HepG2 (cell line): ENCODE measurements around the gene RPLP1. TPM values are rescaled to one million over a fixed set of nuclear protein-coding genes. Genes with fewer than 3 reads are reported as not detected.

Experiments
- HCFC1 ChIP-seq: fragments of 150-350 bp; IDR thresholded peaks from 2 replicates; pipeline ENCODE4 v1.6.1; 2014; ENCODE audit warnings: low read depth, low read length
- KMT2A ChIP-seq: sonication (generic); formaldehyde crosslinking; IDR thresholded peaks from 2 replicates; pipeline ENCODE4 v1.4.0; 2020; ENCODE audit warnings: missing genetic modification reagents
- MEIS1 ChIP-seq: sonication (generic); formaldehyde crosslinking; IDR thresholded peaks from 2 replicates; pipeline ENCODE4 v1.9.0; 2021; ENCODE audit warnings: mild to moderate bottlenecking, missing genetic modification reagents, moderate library complexity, borderline replicate concordance
- NCOA5 ChIP-seq: sonication (generic); formaldehyde crosslinking; IDR thresholded peaks from 2 replicates; pipeline ENCODE4 v1.4.0; 2020; ENCODE audit warnings: missing genetic modification reagents
- NFKBIZ ChIP-seq: IDR thresholded peaks from 2 replicates; pipeline ENCODE4 v1.6.1; 2018; ENCODE audit warnings: missing genetic modification reagents, missing compliant biosample characterization
- NR2F2 ChIP-seq: IDR thresholded peaks from 2 replicates; pipeline ENCODE4 v1.6.1; 2012; ENCODE audit warnings: low read depth, inconsistent platforms, borderline replicate concordance
- SAFB2 ChIP-seq: sonication (generic); formaldehyde crosslinking; IDR thresholded peaks from 2 replicates; pipeline ENCODE4 v1.5.1; 2020; ENCODE audit warnings: missing genetic modification reagents, low read depth, mild to moderate bottlenecking, borderline replicate concordance
- SNAI1 ChIP-seq: sonication (generic); formaldehyde crosslinking; IDR thresholded peaks from 2 replicates; pipeline ENCODE4 v1.5.0; 2020; ENCODE audit warnings: mild to moderate bottlenecking, missing genetic modification reagents, borderline replicate concordance
- STAT5B ChIP-seq: sonication (generic); formaldehyde crosslinking; IDR thresholded peaks from 2 replicates; pipeline ENCODE4 v1.4.0; 2020; ENCODE audit warnings: missing genetic modification reagents
- ZMYM2 ChIP-seq: sonication (generic); formaldehyde crosslinking; IDR thresholded peaks from 2 replicates; pipeline ENCODE4 v1.8.0; 2022; ENCODE audit warnings: mild to moderate bottlenecking, missing genetic modification reagents
- ZNF160 ChIP-seq: sonication (generic); formaldehyde crosslinking; IDR thresholded peaks from 2 replicates; pipeline ENCODE4 v1.8.0; 2022; ENCODE audit warnings: mild to moderate bottlenecking, inconsistent platforms, missing genetic modification reagents
- ZNF326 ChIP-seq: sonication (generic); formaldehyde crosslinking; IDR thresholded peaks from 2 replicates; pipeline ENCODE4 v1.4.0; 2020; ENCODE audit warnings: missing genetic modification reagents, borderline replicate concordance
- ZNF350 ChIP-seq: sonication (generic); formaldehyde crosslinking; IDR thresholded peaks from 2 replicates; pipeline ENCODE4 v1.4.0; 2020; ENCODE audit warnings: mild to moderate bottlenecking, low read depth, missing genetic modification reagents, borderline replicate concordance
- ZNF839 ChIP-seq: sonication (generic); formaldehyde crosslinking; IDR thresholded peaks from 2 replicates; pipeline ENCODE4 v1.4.0; 2020; ENCODE audit warnings: missing genetic modification reagents, mild to moderate bottlenecking, borderline replicate concordance
- ZSCAN31 ChIP-seq: sonication (generic); formaldehyde crosslinking; IDR thresholded peaks from 2 replicates; pipeline ENCODE4 v1.5.0; 2020; ENCODE audit warnings: low read depth, mild to moderate bottlenecking, missing genetic modification reagents
- polyA plus RNA-seq, 8 experiments: library from polyadenylated mRNA; depleted of rRNA in 3 of 8; stranded (reverse) in 7 of 8; unstranded in 1 of 8; fragments of >200 nt; fragmentation: Illumina TruSeq in 4 of 8; extraction: Trizol in 4 of 8; gene quantifications; 2 replicates each; pipeline versions ENCODE4 v1.2.1 to v1.2.3, GENCODE V29; 2011 to 2016; ENCODE audit warnings: low read depth in 4 of 8, missing spikeins in 1 of 8, mixed read lengths in 1 of 8; ENCODE audit not compliant: insufficient read depth in 1 of 8
- total RNA-seq, 5 experiments: library from RNA; depleted of rRNA; stranded (reverse); fragments of >200 nt; fragmentation: Illumina TruSeq; extraction: Trizol; gene quantifications; 2 replicates each; pipeline ENCODE4 v1.2.3, GENCODE V29; 2016; ENCODE audit warnings: low read depth in 1 of 5
- TF ChIP-seq, protein P1 (sequence below): sonication (generic); formaldehyde crosslinking; conservative IDR thresholded peaks from 2 replicates; pipeline ENCODE4 v1.8.0; 2022; ENCODE audit warnings: low read depth, missing genetic modification reagents
- TF ChIP-seq, protein P2 (sequence below): sonication (generic); formaldehyde crosslinking; IDR thresholded peaks from 2 replicates; pipeline ENCODE4 v1.8.0; 2022; ENCODE audit warnings: missing genetic modification reagents, mild to moderate bottlenecking, moderate library complexity, borderline replicate concordance
- TF ChIP-seq, protein P3 (sequence below): sonication (generic); formaldehyde crosslinking; IDR thresholded peaks from 2 replicates; pipeline ENCODE4 v1.8.0; 2022; ENCODE audit warnings: mild to moderate bottlenecking, missing genetic modification reagents, moderate library complexity
- TF ChIP-seq, protein P4 (sequence below): sonication (generic); formaldehyde crosslinking; IDR thresholded peaks from 2 replicates; pipeline ENCODE4 v1.5.0; 2020; ENCODE audit warnings: missing genetic modification reagents
- TF ChIP-seq, protein P5 (sequence below): sonication (generic); formaldehyde crosslinking; IDR thresholded peaks from 2 replicates; pipeline ENCODE4 v1.4.0; 2020; ENCODE audit warnings: missing genetic modification reagents

The RPLP1 gene
- total and polyA plus RNA-seq, 2 of the 13 experiments (the other 11 are each of a cell fraction or from before 2014, with no cell fraction given): 817 to 929 TPM

DNA sequence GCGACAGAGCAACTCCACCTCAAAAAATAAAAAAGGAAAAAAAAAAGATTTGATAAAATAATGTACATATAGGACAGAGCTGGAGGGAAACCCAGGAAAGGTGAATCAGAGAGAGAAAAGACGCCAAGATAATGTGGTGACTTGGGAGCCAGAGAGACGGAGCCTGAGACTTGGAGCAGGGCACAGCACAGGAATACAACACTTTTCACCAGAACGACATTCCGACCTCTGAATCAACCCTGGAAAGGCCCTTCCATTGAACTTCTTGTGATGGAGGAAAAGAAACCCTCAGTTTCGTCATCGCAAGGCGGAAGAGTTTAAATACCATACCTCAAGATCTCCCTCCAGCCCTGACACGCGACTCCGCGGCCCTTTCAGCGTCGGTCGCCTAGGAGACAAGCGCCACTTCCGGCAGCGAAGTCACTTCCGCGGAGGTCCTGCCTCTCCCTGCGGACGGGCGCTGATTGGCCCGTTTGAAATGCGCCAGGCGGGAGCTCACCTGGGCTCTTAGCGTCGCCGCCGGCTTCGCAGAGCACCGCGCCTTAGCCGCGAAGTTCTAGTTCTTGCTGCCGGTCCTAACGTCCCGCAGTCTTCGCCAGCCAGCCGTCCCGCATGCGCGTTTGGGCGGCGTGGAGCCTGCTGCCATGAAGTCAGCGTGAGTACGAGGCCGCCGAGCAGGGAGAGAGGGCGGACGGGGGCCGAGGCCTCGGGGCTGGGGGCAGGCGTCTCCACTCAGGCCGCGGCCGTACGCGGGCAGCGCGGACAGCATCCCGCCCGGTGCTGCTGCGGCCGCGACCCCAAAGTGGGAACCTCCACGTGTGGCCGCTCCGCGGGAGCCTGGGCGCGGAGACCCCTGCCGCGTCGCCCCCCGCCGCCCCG, 38.6 kb upstream of the RPLP1 start, which contains the start of gene KIF23 (continued):
- TF ChIP-seq, protein P1, sequence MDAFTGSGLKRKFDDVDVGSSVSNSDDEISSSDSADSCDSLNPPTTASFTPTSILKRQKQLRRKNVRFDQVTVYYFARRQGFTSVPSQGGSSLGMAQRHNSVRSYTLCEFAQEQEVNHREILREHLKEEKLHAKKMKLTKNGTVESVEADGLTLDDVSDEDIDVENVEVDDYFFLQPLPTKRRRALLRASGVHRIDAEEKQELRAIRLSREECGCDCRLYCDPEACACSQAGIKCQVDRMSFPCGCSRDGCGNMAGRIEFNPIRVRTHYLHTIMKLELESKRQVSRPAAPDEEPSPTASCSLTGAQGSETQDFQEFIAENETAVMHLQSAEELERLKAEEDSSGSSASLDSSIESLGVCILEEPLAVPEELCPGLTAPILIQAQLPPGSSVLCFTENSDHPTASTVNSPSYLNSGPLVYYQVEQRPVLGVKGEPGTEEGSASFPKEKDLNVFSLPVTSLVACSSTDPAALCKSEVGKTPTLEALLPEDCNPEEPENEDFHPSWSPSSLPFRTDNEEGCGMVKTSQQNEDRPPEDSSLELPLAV: no peak
- TF ChIP-seq NCOA5 (CRISPR knock-in tag): no peak
- peak; percentile 66; the same call in 1 of the 2 replicates for TF ChIP-seq ZNF160 (CRISPR knock-in tag)
- TF ChIP-seq ZMYM2 (CRISPR knock-in tag): 0 out of 2 replicates have a peak, but pooled peaks have one; percentile 57
- peak; percentile 97 for TF ChIP-seq KMT2A (CRISPR knock-in tag)
- no peak for TF ChIP-seq ZNF326 (CRISPR knock-in tag)
- TF ChIP-seq, protein P2, sequence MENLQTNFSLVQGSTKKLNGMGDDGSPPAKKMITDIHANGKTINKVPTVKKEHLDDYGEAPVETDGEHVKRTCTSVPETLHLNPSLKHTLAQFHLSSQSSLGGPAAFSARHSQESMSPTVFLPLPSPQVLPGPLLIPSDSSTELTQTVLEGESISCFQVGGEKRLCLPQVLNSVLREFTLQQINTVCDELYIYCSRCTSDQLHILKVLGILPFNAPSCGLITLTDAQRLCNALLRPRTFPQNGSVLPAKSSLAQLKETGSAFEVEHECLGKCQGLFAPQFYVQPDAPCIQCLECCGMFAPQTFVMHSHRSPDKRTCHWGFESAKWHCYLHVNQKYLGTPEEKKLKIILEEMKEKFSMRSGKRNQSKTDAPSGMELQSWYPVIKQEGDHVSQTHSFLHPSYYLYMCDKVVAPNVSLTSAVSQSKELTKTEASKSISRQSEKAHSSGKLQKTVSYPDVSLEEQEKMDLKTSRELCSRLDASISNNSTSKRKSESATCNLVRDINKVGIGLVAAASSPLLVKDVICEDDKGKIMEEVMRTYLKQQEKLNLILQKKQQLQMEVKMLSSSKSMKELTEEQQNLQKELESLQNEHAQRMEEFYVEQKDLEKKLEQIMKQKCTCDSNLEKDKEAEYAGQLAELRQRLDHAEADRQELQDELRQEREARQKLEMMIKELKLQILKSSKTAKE (CRISPR knock-in tag): no peak
- TF ChIP-seq, protein P3, sequence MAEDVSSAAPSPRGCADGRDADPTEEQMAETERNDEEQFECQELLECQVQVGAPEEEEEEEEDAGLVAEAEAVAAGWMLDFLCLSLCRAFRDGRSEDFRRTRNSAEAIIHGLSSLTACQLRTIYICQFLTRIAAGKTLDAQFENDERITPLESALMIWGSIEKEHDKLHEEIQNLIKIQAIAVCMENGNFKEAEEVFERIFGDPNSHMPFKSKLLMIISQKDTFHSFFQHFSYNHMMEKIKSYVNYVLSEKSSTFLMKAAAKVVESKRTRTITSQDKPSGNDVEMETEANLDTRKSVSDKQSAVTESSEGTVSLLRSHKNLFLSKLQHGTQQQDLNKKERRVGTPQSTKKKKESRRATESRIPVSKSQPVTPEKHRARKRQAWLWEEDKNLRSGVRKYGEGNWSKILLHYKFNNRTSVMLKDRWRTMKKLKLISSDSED: no peak
- peak; percentile 84; the same call in 1 of the 2 replicates for TF ChIP-seq ZSCAN31 (CRISPR knock-in tag)
- 0 out of 2 replicates have a peak, but pooled peaks have one; percentile 18 for TF ChIP-seq NFKBIZ (CRISPR knock-in tag)
- TF ChIP-seq NR2F2: 0 out of 2 replicates have a peak, but pooled peaks have one; percentile 7
- peak; percentile 32; the same call in 1 of the 2 replicates for TF ChIP-seq HCFC1
- no peak for TF ChIP-seq SAFB2 (CRISPR knock-in tag)
- peak; percentile 93 for TF ChIP-seq ZNF839 (CRISPR knock-in tag)
- TF ChIP-seq, protein P4, sequence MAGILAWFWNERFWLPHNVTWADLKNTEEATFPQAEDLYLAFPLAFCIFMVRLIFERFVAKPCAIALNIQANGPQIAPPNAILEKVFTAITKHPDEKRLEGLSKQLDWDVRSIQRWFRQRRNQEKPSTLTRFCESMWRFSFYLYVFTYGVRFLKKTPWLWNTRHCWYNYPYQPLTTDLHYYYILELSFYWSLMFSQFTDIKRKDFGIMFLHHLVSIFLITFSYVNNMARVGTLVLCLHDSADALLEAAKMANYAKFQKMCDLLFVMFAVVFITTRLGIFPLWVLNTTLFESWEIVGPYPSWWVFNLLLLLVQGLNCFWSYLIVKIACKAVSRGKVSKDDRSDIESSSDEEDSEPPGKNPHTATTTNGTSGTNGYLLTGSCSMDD (CRISPR knock-in tag): no peak
- no peak for TF ChIP-seq ZNF350 (CRISPR knock-in tag)
- TF ChIP-seq SNAI1 (CRISPR knock-in tag): no peak
- TF ChIP-seq, protein P5, sequence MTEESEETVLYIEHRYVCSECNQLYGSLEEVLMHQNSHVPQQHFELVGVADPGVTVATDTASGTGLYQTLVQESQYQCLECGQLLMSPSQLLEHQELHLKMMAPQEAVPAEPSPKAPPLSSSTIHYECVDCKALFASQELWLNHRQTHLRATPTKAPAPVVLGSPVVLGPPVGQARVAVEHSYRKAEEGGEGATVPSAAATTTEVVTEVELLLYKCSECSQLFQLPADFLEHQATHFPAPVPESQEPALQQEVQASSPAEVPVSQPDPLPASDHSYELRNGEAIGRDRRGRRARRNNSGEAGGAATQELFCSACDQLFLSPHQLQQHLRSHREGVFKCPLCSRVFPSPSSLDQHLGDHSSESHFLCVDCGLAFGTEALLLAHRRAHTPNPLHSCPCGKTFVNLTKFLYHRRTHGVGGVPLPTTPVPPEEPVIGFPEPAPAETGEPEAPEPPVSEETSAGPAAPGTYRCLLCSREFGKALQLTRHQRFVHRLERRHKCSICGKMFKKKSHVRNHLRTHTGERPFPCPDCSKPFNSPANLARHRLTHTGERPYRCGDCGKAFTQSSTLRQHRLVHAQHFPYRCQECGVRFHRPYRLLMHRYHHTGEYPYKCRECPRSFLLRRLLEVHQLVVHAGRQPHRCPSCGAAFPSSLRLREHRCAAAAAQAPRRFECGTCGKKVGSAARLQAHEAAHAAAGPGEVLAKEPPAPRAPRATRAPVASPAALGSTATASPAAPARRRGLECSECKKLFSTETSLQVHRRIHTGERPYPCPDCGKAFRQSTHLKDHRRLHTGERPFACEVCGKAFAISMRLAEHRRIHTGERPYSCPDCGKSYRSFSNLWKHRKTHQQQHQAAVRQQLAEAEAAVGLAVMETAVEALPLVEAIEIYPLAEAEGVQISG: peak; percentile 86
- no peak; the same call in 1 of the 2 replicates for TF ChIP-seq STAT5B (CRISPR knock-in tag)
- TF ChIP-seq MEIS1 (CRISPR knock-in tag): no peak
